H1 (cell line): ENCODE results near the gene NCAPD2. TPM values are rescaled to one million over a fixed set of nuclear protein-coding genes. Genes with fewer than 3 reads are reported as not detected.

ENCODE experiments used
- CTCF ChIA-PET: fragments of 300-600 bp; sonication (Branson Sonifier 250); formaldehyde crosslinking; loops from one replicate; lab custom pipeline; 2021; ENCODE audit not compliant: partially characterized antibody; lab: Charles Lee
- POLR2A ChIA-PET: fragments of 300-600 bp; sonication (Branson Sonifier 250); formaldehyde crosslinking; loops from one replicate; lab custom pipeline; 2021; ENCODE audit warnings: inconsistent platforms; ENCODE audit not compliant: partially characterized antibody; lab: Charles Lee
- DNase-seq, 2 experiments: peaks; one replicate each; pipeline versions ENCODE4 v3.0.0 to v3.0.0-alpha.2; 2010 to 2022; ENCODE audit warnings: low spot score in 2 of 2, low read depth in 1 of 2, mixed read lengths in 1 of 2
- FAIRE-seq: peaks from 2 replicates; lab custom pipeline; 2011; peaks lifted over from hg19 to GRCh38; lab: Jason Lieb, UNC
- H2AFZ ChIP-seq: 2 replicates; pipeline ENCODE4 v1.8.1; 2012; ENCODE audit warnings: low read length, inconsistent platforms
- H2AK5ac ChIP-seq: 2 replicates; pipeline ENCODE4 v1.6.1; 2013; ENCODE audit warnings: low read depth, low read length
- H2BK120ac ChIP-seq: replicated peaks from 2 replicates; pipeline ENCODE3; 2013; ENCODE audit warnings: low read depth, low read length, inconsistent platforms
- H2BK12ac ChIP-seq: 2 replicates; pipeline ENCODE4 v1.6.1; 2013; ENCODE audit warnings: low read depth, low read length
- H2BK15ac ChIP-seq: 2 replicates; pipeline ENCODE4 v1.6.1; 2013; ENCODE audit warnings: low read length
- H2BK20ac ChIP-seq: 2 replicates; pipeline ENCODE4 v1.6.1; 2013; ENCODE audit warnings: low read length
- H2BK5ac ChIP-seq: 2 replicates; pipeline ENCODE4 v1.6.1; 2013; ENCODE audit warnings: low read depth, low read length
- H3K14ac ChIP-seq: 2 replicates; pipeline ENCODE4 v1.6.1; 2013; ENCODE audit warnings: inconsistent platforms; ENCODE audit not compliant: insufficient read length
- H3K18ac ChIP-seq: 2 replicates; pipeline ENCODE4 v1.6.1; 2013; ENCODE audit warnings: low read length; ENCODE audit errors: extremely low read depth
- H3K23ac ChIP-seq: 2 replicates; pipeline ENCODE4 v1.6.1; 2013; ENCODE audit warnings: inconsistent platforms; ENCODE audit not compliant: insufficient read length
- H3K23me2 ChIP-seq: 2 replicates; pipeline ENCODE4 v1.6.1; 2013; ENCODE audit warnings: low read depth, low read length
- H3K27ac ChIP-seq: 2 replicates; pipeline ENCODE4 v1.6.1; 2011; ENCODE audit warnings: low read depth, low read length, inconsistent platforms
- H3K27me3 ChIP-seq, 4 experiments: replicated peaks in 1 of 4; 1 replicate in 1 of 4; 2 replicates in 3 of 4; pipeline versions ENCODE4 v1.6.1 to v1.8.1; 2011 to 2013; ENCODE audit warnings: low read length in 3 of 4, mild to moderate bottlenecking in 3 of 4, inconsistent platforms in 2 of 4, mixed read lengths in 2 of 4, moderate library complexity in 1 of 4; ENCODE audit not compliant: control insufficient read depth in 3 of 4, insufficient read depth in 3 of 4; ENCODE audit errors: extremely low read depth in 1 of 4
- H3K36me3 ChIP-seq, 4 experiments: 2 replicates each; pipeline versions ENCODE4 v1.6.1 to v1.8.1; 2011 to 2013; ENCODE audit warnings: mild to moderate bottlenecking in 4 of 4, low read length in 3 of 4, moderate library complexity in 2 of 4, control low read depth in 1 of 4, inconsistent platforms in 1 of 4; ENCODE audit not compliant: insufficient read depth in 4 of 4, control insufficient read depth in 2 of 4
- H3K4ac ChIP-seq: replicated peaks from 2 replicates; pipeline ENCODE3; 2013; ENCODE audit warnings: low read length, low read depth, mixed read lengths, inconsistent platforms; ENCODE audit not compliant: insufficient read length
- H3K4me1 ChIP-seq, 4 experiments: replicated peaks in 1 of 4; 1 replicate in 1 of 4; 2 replicates in 3 of 4; pipeline versions ENCODE4 v1.6.1 to v1.8.1; 2011 to 2013; ENCODE audit warnings: low read length in 3 of 4, inconsistent platforms in 2 of 4, mixed read lengths in 1 of 4; ENCODE audit not compliant: insufficient read depth in 4 of 4, control insufficient read depth in 3 of 4
- H3K4me2 ChIP-seq, 2 experiments: 2 replicates each; pipeline versions ENCODE4 v1.6.1 to v1.8.1; 2011 to 2013; ENCODE audit warnings: low read depth in 2 of 2, low read length in 2 of 2, control low read depth in 1 of 2, inconsistent platforms in 1 of 2, mild to moderate bottlenecking in 1 of 2; ENCODE audit not compliant: insufficient read depth in 1 of 2
- H3K4me3 ChIP-seq, 4 experiments: fragments of 200-600, 300-600 bp in 1 of 4; sonication (generic), shearing (Covaris generic), sonication (Bioruptor Twin) in 1 of 4; 2 replicates each; pipeline versions ENCODE4 v1.5.1 to v1.8.1; 2011 to 2016; ENCODE audit warnings: low read length in 4 of 4, low read depth in 3 of 4, control low read depth in 2 of 4, inconsistent platforms in 2 of 4, mild to moderate bottlenecking in 2 of 4, mixed read lengths in 1 of 4, moderate library complexity in 1 of 4; ENCODE audit not compliant: insufficient read depth in 2 of 4; ENCODE audit errors: extremely low read depth in 1 of 4
- H3K56ac ChIP-seq: replicated peaks from 2 replicates; pipeline ENCODE3; 2013; ENCODE audit warnings: low read depth, mild to moderate bottlenecking, mixed read lengths, low read length, inconsistent platforms; ENCODE audit not compliant: insufficient read length
- H3K79me1 ChIP-seq: 2 replicates; pipeline ENCODE4 v1.6.1; 2013; ENCODE audit warnings: low read depth, low read length, control low read depth
- H3K79me2 ChIP-seq, 2 experiments: 2 replicates each; pipeline versions ENCODE4 v1.6.1 to v1.8.1; 2012 to 2013; ENCODE audit warnings: low read length in 2 of 2, mild to moderate bottlenecking in 2 of 2, inconsistent platforms in 1 of 2; ENCODE audit not compliant: insufficient read depth in 2 of 2, control insufficient read depth in 1 of 2
- H3K9ac ChIP-seq, 4 experiments: replicated peaks in 1 of 4; 1 replicate in 1 of 4; 2 replicates in 3 of 4; pipeline versions ENCODE4 v1.6.1 to v1.8.1; 2011 to 2013; ENCODE audit warnings: low read depth in 3 of 4, low read length in 3 of 4, control low read depth in 2 of 4, mild to moderate bottlenecking in 2 of 4, moderate library complexity in 2 of 4, inconsistent platforms in 1 of 4; ENCODE audit errors: extremely low read depth in 1 of 4
- H3K9me3 ChIP-seq, 2 experiments: 2 replicates each; pipeline versions ENCODE4 v1.6.1 to v1.8.1; 2012 to 2013; ENCODE audit warnings: mild to moderate bottlenecking in 2 of 2, moderate library complexity in 2 of 2, control low read depth in 1 of 2, inconsistent platforms in 1 of 2, low read depth in 1 of 2, low read length in 1 of 2, mixed read lengths in 1 of 2; ENCODE audit not compliant: insufficient read depth in 2 of 2
- H4K20me1 ChIP-seq, 2 experiments: replicated peaks in 1 of 2; 2 replicates each; pipeline versions ENCODE3 to v1.8.1; 2011 to 2013; ENCODE audit warnings: inconsistent platforms in 2 of 2, low read length in 2 of 2, mild to moderate bottlenecking in 1 of 2; ENCODE audit not compliant: insufficient read depth in 2 of 2, control insufficient read depth in 1 of 2
- H4K5ac ChIP-seq: 2 replicates; pipeline ENCODE4 v1.6.1; 2013; ENCODE audit warnings: low read length, low read depth, mixed read lengths, inconsistent platforms; ENCODE audit not compliant: insufficient read length
- H4K8ac ChIP-seq: 2 replicates; pipeline ENCODE4 v1.8.0; 2013; ENCODE audit warnings: mild to moderate bottlenecking, moderate library complexity, low read length, inconsistent platforms; ENCODE audit not compliant: insufficient read depth; ENCODE audit errors: extremely low read depth
- H4K91ac ChIP-seq: replicated peaks from 2 replicates; pipeline ENCODE3; 2013; ENCODE audit warnings: low read length, mixed read lengths, inconsistent platforms; ENCODE audit not compliant: insufficient read length
- CREB1 ChIP-seq: IDR thresholded peaks from 2 replicates; pipeline ENCODE4 v1.6.1; 2012; ENCODE audit warnings: inconsistent platforms
- EGR1 ChIP-seq: IDR thresholded peaks from 2 replicates; pipeline ENCODE4 v1.6.1; 2011; ENCODE audit warnings: low read depth, low read length, borderline replicate concordance
- EZH2 ChIP-seq: fragments of 200-600 bp; sonication (generic); IDR thresholded peaks from 2 replicates; pipeline ENCODE4 v1.7.1; 2012; ENCODE audit warnings: low read depth, mild to moderate bottlenecking, moderate library complexity, low read length, inconsistent platforms; ENCODE audit not compliant: severe bottlenecking
- GABPA ChIP-seq: IDR thresholded peaks from 2 replicates; pipeline ENCODE4 v1.6.1; 2011; ENCODE audit warnings: mild to moderate bottlenecking, low read length, moderate library complexity, borderline replicate concordance; ENCODE audit not compliant: insufficient read depth
- NANOG ChIP-seq: IDR thresholded peaks from 2 replicates; pipeline ENCODE4 v1.6.1; 2011; ENCODE audit warnings: low read length, low read depth, mild to moderate bottlenecking, inconsistent platforms; ENCODE audit not compliant: insufficient read depth, poor library complexity, severe bottlenecking
- POLR2A ChIP-seq, 2 experiments: IDR thresholded peaks; 1 replicate in 1 of 2; 2 replicates in 1 of 2; pipeline ENCODE4 v1.6.1; 2011; ENCODE audit warnings: low read depth in 2 of 2, low read length in 2 of 2, mild to moderate bottlenecking in 2 of 2; ENCODE audit errors: control extremely low read depth in 1 of 2
- POLR2AphosphoS5 ChIP-seq: IDR thresholded peaks from 2 replicates; pipeline ENCODE4 v1.6.1; 2011; ENCODE audit warnings: low read depth, low read length
- SIN3A ChIP-seq, 2 experiments: IDR thresholded peaks in 1 of 2; conservative IDR thresholded peaks in 1 of 2; 2 replicates each; pipeline ENCODE4 v1.6.1; 2011 to 2012; ENCODE audit warnings: low read length in 2 of 2, improper control_type of control experiment in 1 of 2, low read depth in 1 of 2, mild to moderate bottlenecking in 1 of 2
- SIX5 ChIP-seq: IDR thresholded peaks from 2 replicates; pipeline ENCODE4 v1.6.1; 2011; ENCODE audit warnings: mild to moderate bottlenecking, low read depth, low read length
- SP1 ChIP-seq: IDR thresholded peaks from 2 replicates; pipeline ENCODE4 v1.6.1; 2011; ENCODE audit warnings: low read depth, low read length
- TAF1 ChIP-seq: IDR thresholded peaks from 2 replicates; pipeline ENCODE4 v1.6.1; 2011; ENCODE audit warnings: mild to moderate bottlenecking, low read depth, low read length
- TAF7 ChIP-seq: optimal IDR thresholded peaks from 2 replicates; pipeline ENCODE3; 2011; ENCODE audit warnings: low read depth, mild to moderate bottlenecking, inconsistent platforms, low read length, moderate library complexity, borderline replicate concordance
- WGBS, 2 experiments: shearing (Covaris generic) in 1 of 2; methylation state at CpG; one replicate each; pipeline versions ENCODE4 v1.1.6 to v1.1.7; 2013 to 2015; ENCODE audit warnings: low lambda C conversion rate in 2 of 2, mixed read lengths in 2 of 2, inconsistent platforms in 1 of 2, low coverage in 1 of 2, missing lambda C conversion rate in 1 of 2; ENCODE audit not compliant: insufficient replicate concordance in 2 of 2, insufficient coverage in 1 of 2, insufficient read length in 1 of 2; ENCODE audit errors: extremely low coverage in 1 of 2, missing lambda C conversion rate in 1 of 2; 5-methylcytosine and 5-hydroxymethylcytosine counted together
- polyA plus RNA-seq, 7 experiments: library from polyadenylated mRNA; depleted of rRNA in 3 of 7; stranded (reverse) in 5 of 7; unstranded in 2 of 7; fragments of >200 nt in 5 of 7; fragments of 200-250 nt in 2 of 7; gene quantifications; 1 replicate in 5 of 7; 2 replicates in 1 of 7; 4 replicates in 1 of 7; pipeline versions ENCODE4 v1.2.1 to v1.2.3, GENCODE V29; 2011 to 2013; ENCODE audit warnings: missing spikeins in 2 of 7, mixed read lengths in 2 of 7
- total RNA-seq: library from RNA; stranded (reverse); fragmentation: NEBNext Ultra II Directional; extraction: Animal tissue kit (Norgen Biotek cat#: 25700); gene quantifications from 2 replicates; pipeline ENCODE4 v1.2.1, GENCODE V29; 2021

The NCAPD2 gene
- total and polyA plus RNA-seq, 2 of the 8 experiments (the other 6 are each of a cell fraction or from before 2014, with no cell fraction given), result 55.8 to 132 TPM

DNA sequence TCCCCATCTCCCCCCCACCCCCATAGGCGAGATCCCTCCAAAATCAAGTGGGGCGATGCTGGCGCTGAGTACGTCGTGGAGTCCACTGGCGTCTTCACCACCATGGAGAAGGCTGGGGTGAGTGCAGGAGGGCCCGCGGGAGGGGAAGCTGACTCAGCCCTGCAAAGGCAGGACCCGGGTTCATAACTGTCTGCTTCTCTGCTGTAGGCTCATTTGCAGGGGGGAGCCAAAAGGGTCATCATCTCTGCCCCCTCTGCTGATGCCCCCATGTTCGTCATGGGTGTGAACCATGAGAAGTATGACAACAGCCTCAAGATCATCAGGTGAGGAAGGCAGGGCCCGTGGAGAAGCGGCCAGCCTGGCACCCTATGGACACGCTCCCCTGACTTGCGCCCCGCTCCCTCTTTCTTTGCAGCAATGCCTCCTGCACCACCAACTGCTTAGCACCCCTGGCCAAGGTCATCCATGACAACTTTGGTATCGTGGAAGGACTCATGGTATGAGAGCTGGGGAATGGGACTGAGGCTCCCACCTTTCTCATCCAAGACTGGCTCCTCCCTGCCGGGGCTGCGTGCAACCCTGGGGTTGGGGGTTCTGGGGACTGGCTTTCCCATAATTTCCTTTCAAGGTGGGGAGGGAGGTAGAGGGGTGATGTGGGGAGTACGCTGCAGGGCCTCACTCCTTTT is 43.1 kb downstream of the NCAPD2 start:
- Histone ChIP-seq H2BK120ac (no peak overlapping the region), H3K4ac (no peak overlapping the region), H4K20me1 (peaks cover 10 to 23% of the 10 kb centered on the region in 2 experiments), H3K79me1 (no peaks in the 10 kb centered on the region; the same call in 1 of the 2 replicates), H3K56ac (no peak overlapping the region), H2AFZ (no peak overlapping the region), H3K36me3 (peaks cover 23 to 39% (median 28%) of the 10 kb centered on the region in 4 experiments), H2BK20ac (no peak overlapping the region), H4K5ac (no peak overlapping the region), H3K9ac (no peak overlapping the region), H3K79me2 (peaks cover 3 to 28% of the 10 kb centered on the region in 2 experiments; a peak in 3 of 4 replicates), H2BK12ac (no peak overlapping the region), H3K27me3 (no peaks in the 10 kb centered on the region)
- CTCF ChIA-PET, result interaction anchor here (0.7 to 24.9 kb wide), 24 partner anchors 9 to 299 kb away, joined by 3 to 462 read pairs (median 5); partner anchors contain the start of genes IFFO1 and NOP2
- no peak for FAIRE-seq
- 92% methylated on average over 19 of the region's 19 CpGs; no CpG with 5 or more reads in 1 of the 2 experiments for WGBS, 2 experiments
- TF ChIP-seq CREB1 (no peak), POLR2AphosphoS5 (peak; percentile 14; the same call in 1 of the 2 replicates), NANOG (no peak), EZH2 (no peak), SIX5 (no peak), SIN3A (conservative IDR thresholded peaks at IDR 0.05 in 1 of 2, IDR thresholded peaks at IDR 0.05 in 1 of 2; ENCODE audit: low read depth in 1 of 2, low read length in 2 of 2) (peak in 1 of 2 experiments; percentile 77; a peak in 1 of 4 replicates), GABPA (no peak), TAF1 (0 out of 2 replicates have a peak, but pooled peaks have one; percentile 4), POLR2A (IDR thresholded peaks at IDR 0.05; ENCODE audit: control extremely low read depth in 1 of 2, low read depth in 2 of 2, low read length in 2 of 2) (peak in 1 of 2 experiments; percentile 31; a peak in 1 of 3 replicates), SP1 (peak; percentile 50; the same call in 1 of the 2 replicates), TAF7 (peak; percentile 13), EGR1 (no peak)
- TF ChIP-seq, all 59 proteins: peak for 6
- no peak overlapping the region for H3K14ac ChIP-seq
- no peak overlapping the region for H3K23ac ChIP-seq
- POLR2A ChIA-PET, result interaction anchor here (0.6 to 11.4 kb wide), 40 partner anchors 11 to 483 kb away, joined by 3 to 665 read pairs (median 4); partner anchors contain the start of genes CHD4, IFFO1, MRPL51 and NCAPD2
- peaks cover 16% of the 10 kb centered on the region for H3K23me2 ChIP-seq
- DNase-seq, result no peak
- H3K4me1 ChIP-seq, result peaks cover 0 to 23% (median 19%) of the 10 kb centered on the region in 4 experiments; a peak in 6 of 7 replicates
- no peak overlapping the region for H2AK5ac ChIP-seq
- H4K91ac ChIP-seq, result no peak overlapping the region
- H3K18ac ChIP-seq, result no peak overlapping the region
- peak overlapping the region in 3 of 4 experiments; percentile 83 to 98 (median 93); a peak in 4 of 8 replicates for H3K4me3 ChIP-seq
- H2BK5ac ChIP-seq, result no peak overlapping the region; the same call in 1 of the 2 replicates
- no peak overlapping the region for H4K8ac ChIP-seq
- H2BK15ac ChIP-seq, result no peak overlapping the region
- no peak overlapping the region for H3K27ac ChIP-seq
- H3K4me2 ChIP-seq, result peak overlapping the region; percentile 80 to 91; a peak in 2 of 4 replicates
- no peaks in the 10 kb centered on the region for H3K9me3 ChIP-seq
